GM21825 (cell line): ENCODE results near the gene ERI3.

Source experiments
- ATAC-seq: cut with Tn5 transposase; IDR thresholded peaks from one replicate; pipeline ENCODE4 v1.9.1; 2021; ENCODE audit warnings: mild to moderate bottlenecking, moderate library complexity; ENCODE audit not compliant: unreplicated experiment

The ERI3 gene

DNA sequence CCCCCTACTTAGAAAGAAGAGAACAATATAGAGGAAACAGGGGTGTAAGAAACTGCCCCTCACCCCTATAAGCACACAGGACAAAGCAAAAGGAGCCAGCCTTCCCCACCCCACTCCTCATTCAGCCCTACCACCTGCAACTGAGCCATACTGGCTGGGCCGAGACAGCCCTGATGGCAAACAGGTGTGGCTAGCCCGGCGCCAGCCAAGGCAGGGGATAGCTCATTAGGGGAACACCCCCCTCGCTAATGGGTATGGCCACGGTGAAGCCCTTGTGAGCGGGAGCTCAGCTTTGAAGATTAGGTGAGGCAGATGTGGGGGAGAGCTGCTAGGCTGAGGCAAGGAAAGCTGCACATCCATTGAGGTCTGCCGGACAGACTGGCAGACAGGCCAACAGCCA, 65.5 kb downstream of the ERI3 start:
- ATAC-seq, result no peak

DNA sequence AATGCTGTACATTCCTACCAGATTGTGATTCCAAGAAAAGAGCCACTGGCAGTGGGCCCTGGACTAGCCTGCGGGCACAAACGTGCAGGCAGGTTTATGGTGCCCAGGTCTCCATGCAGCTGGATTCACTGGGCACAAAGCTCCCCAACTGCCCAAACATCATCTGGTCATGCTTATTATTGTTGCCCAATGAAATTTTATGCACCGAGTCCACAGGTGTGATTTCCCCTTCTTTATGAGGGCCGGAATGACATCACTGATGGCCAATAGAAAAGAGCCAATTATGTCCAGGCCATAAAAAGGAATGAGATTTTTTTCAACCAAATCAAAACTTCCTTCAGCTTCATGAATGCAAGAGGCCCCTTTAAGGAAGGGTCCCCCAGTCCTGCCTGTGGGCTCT, 66.2 kb downstream of the ERI3 start:
- ATAC-seq, result no peak

DNA sequence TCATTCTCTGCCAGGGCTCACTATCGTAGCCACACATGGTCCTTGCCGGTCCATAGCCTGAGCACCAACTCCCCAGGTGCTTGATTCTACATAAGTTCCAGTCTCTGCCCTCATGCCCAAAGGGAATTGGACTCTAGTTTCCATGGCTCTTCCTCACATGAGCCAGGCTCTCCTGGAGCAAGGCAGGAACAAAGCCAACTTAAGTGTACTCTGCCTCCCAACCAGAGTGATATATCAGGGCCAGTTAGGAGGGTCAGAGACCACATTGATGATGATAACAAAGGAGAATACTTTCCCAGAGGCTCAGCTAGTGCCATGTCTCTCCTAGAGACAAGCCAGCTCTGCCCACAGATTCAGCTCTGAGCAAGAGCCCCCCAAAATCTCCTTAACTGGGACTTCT, 70.9 kb downstream of the ERI3 start:
- no peak for ATAC-seq

DNA sequence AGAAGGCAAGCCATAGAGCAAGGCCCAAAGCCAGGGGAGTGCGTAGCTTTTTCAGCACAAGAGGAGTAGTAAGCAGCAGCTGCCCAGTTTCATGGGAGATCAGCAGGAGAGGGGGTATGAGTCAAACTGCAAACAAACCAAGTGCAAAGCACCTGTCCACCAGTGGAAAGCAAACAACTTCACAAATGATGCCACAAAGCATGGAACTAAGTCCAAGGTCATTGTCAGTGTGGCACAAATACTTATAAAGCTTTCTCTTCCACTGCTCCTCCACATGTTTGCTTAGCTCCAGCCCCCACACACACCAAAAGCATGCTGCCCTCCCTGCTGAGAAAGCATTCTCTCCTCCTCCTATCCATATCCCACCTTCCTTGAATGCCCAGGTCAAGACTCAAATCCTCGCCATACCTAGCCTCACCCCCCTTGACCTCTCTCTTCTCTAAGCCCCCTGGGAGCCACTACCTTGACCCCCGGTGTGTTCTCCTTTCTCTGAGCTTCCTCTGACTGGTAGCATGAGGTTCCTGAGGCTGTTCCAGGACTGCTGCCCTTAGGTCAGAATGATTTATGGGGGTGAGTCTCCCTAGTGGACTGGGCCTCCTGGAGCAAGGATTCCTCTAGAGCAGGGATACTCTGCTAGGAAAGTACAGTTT, 71.4 kb downstream of the ERI3 start:
- ATAC-seq, result no peak

DNA sequence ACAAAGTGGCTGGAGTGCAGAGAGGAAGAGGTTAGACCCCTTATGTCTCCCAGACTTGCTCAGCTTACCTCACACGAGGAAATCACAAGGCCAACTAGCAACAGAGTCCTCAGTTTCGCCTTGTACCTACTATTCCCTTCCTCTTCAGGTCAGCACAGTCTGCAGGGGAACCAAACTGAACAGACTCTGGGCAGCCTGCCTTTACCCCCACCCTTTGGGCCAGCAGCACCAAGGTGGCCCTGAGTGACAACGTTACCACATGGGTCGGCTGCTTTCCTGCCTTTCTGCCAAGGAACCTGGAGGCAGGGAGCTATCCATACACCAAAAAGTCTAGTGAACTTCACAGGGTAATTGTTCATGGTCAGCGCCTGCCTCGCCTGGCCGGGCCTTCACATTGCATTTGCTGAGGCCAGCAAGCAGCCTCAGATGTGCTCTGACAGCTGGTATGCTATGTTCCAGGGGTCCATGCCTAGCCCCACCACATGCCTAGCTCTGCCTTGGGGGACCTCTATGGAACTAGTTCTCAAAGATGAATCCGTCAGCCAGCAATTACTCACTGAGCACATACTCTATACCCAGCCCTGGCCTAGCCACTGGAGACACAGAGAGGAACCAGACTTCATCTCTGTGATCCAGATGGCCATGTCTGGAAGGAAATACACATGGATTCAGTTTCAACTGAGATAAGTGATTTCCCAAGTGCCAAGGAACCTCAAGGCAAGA, 72.2 kb downstream of the ERI3 start:
- ATAC-seq, result no peak

DNA sequence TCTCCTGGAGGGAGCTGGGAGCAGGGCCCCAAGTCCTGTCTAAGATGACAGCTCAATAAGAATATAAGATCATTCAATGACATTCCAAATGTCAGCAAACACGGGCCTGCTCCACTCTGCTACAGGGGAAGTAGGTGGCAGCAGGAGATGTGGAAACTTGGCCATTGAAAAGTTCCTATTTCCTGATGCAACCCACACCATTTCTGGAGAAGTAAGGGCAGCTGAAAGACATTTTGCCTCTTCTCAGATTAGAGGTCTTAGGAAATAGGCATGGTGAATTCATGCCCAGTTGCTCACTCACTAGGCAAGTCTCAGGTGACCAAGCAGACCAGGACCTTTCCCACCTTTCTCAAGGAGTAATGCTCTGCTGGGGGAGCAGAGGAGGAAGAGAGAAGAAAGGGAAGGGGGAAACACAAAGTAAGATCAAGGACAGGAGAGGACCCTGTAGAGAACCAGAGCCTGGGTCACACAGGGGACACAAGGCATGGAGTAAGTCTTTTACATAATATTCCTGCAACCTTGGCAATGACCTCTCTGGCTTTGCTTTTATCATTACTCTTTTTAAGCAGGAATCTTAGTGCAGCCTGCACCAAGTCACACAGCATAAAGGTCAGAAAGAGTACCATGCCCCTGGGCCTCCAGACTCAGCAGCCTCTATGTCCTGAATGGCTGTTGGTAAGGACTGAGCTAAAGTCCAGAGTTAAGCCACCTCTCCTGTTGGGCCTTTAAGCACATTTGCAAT, 72.9 kb downstream of the ERI3 start:
- ATAC-seq, result no peak

DNA sequence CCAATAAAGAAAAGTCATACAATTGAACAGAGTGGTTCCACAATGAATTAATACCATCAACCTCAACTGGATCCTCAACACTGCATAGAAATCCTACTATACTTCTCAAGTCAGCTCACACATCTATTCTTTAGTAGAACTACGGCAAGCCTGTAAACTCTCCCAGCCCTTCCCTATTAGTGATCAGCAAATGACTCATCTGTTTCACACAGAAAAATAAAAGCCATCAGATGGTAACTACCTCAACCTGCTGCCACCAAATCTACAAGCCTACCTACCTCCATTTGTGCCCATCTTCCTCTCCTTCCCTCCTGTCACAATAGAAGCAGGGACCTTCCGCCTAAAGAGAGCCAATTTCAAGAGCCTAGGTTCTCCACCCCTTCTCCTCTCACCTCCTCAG, 78.2 kb downstream of the ERI3 start:
- no peak for ATAC-seq

DNA sequence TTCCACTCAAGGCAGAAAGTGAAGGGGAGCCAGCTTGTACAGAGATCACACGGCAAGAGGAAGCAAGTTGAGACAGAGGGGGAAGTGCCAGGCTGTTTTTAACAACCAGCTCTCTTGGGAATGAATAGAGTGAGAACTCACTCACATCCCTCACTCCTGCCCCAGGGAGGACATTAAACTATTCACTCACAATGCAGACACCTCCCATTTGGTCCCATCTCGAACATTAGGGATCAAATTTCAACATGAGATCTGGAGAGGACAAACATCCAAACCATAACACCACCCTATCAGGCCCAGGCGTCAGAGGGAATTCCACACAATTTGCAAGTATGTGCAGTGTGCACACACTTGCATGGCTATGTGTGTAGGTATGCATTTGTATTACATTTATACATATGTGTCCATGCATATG, 79.1 kb downstream of the ERI3 start:
- ATAC-seq, result no peak

DNA sequence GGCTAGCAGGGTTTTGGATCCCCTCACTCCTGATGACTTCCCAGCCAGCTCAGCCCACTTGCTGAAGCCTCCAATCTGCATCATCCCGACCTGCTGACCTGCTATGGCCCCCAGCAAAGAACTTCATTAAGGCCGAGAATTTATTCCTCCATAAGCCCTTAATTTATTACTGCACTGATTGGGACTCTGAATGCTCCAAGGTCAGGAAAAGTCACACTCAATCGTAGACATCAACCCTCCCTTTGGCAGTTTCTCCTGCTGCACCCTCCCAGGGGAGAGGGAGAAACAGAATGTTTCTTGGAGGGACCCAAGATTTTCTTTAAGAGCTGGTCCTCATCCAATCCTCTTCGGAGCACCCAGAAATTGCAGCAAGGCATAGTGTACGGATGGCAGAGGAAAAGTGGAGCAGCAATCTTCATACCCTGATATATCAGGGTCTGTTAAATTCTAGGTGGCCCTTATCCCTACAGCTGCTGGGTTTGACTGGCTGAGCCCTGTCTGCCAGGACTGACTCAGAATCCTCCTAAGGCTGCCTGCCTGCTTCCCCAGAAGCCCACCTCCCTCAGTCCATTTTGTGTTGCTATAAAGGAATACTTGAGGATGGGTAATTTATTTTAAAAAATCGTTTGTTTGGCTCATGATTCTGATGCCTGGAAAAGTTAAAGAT, 79.6 kb downstream of the ERI3 start:
- ATAC-seq, result no peak

DNA sequence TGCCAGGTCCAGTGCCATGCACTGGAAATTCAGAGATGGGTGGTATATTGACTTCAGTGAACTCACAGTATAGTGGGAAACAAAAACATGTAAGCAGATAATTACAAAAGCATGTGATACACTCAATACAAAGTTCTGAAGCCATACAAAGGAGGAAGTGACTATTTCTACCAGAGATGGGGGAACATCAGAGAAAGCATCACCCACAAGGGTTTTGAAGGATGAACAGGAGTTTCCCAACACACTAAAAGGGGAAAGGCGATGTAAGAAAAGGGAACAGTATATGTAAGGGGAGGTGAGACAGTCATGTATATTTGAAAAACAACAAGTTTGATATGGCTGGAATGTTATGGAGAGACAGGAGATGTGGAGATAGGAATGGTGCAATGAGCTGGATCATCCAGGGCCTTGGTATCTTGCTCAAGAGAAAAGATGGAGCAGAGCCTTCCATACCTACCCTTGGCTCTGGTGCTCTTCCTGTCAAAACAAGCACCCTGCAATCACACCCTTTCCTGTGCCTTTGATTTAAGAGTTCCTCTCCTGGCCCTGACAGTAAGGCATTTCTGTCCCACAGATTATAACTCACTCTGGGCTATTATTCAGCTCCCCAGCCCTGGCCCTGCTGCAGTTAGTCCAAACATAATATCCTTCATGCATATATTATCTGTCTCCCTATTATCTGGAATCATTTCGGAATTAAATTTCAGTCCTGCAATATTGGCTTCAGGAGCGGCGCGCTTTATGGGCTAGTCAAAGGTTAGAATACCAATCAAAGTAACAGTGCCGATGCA, 81.3 kb downstream of the ERI3 start:
- ATAC-seq, result no peak

DNA sequence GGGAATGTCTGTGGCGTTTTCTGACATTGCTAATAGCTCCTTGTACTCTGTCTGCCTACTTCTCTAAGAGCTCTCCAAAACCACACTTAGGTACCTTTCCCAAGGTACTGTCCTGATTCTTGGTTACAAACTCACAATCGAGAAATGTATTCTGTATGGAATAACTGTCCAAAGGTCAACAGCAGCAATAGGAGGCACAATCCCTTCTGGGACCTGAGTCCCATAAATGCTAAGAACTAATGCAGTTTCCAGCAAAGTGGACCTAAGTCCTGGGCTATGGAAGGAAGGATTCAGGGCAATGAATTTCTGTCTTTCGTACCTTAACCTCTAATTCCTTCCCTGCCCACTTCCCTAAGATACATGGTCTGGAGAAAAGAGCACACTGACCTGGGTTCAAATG, 82.1 kb downstream of the ERI3 start:
- no peak for ATAC-seq

DNA sequence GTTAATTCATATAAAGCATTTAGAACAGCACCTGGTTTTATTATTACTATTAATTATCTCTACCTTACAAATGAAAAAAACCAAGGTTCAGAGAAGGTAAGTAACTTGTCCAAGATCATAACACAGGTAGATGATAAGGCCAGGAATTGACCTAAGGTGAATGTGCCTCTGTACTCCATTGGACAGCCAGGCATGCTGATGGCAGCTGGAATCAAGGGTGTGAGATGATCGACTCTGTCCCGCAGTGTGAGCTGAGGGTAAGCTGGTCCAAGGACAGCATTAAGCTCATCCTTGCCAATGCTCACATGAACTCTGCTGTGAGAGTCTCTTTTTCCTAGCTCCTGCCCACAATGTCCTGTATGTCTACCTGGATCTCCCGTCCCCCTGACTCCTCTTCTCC, 83.4 kb downstream of the ERI3 start:
- ATAC-seq, result no peak

DNA sequence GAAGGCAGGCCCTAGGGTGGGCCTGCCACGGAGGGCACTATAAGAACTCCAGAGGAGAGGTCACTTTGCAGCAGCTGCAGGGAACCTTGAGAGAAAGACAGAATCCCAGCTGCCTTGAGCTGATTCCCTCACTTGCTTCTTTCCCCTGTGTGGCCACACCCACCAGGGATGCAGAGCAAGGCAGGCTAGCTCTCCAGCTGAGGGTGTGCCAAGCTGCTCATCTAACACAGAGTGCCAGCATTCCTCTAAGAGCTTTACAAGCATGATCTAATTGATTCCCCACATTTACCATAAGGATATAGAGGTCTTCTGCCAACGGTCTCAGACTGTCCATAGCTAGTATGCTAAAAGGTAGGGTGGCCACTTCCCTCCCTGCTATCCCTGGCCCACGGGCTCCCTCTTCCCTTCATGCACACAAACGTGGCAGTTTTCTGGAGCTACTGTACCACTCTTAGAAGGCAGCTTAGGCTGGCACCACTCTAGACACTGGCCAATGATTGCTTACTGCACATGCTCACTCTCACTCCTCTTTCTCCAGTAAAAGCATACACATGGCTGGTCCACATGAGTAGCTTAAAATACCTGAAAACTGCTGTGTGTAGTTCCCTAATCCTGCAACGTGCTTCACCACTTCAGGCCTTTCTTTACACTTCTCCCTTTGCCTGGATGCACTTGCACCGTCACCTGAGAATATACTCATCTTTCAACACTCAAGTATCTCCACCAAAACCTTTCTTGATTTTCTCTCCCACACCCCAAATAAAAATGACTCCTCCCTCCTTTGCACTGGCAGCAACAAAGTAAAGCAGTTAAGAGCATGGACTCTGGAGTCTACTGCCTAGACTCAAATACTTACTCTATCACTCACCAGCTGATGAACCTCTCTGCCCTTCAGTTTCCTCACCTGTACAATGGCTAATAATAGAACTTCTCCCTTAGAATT, 84.1 kb downstream of the ERI3 start:
- ATAC-seq, result no peak

DNA sequence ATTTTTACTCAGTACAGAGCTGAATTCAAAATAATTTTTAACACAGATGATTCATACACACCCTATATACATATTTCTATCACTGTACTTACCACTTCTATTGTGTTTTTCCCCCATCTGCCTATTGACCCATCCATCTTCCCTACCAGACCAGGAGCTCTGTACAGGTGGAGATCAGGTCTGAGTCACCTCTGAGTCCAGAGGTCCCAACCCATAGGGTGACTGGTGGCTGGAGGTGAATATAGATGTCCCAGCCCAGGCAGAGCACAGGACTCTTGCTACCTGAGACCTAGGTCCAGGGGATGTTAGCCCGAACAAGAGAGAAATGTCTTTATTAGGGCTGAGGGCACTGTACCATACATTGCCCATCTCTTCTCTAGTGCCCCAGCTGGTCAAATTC, 87.0 kb downstream of the ERI3 start:
- no peak for ATAC-seq

DNA sequence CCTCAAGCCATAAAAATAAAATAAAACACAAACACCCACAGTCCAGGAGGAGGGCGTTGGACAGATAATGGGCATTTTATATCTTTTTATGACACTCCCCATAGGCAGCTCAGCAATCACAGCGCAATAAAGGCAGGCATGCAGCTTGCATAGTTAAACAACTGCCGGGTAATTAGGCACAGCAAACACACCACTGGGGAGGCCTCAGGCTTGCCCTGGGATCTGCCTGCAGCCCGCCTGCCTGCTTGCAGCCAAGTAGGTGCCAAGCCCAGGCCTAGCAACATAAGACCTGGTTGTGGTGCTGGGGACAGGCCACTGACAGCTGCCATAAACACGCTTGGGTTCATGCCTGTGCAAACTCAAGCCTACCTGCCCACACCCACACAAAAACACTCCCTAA, 87.6 kb downstream of the ERI3 start:
- no peak for ATAC-seq

DNA sequence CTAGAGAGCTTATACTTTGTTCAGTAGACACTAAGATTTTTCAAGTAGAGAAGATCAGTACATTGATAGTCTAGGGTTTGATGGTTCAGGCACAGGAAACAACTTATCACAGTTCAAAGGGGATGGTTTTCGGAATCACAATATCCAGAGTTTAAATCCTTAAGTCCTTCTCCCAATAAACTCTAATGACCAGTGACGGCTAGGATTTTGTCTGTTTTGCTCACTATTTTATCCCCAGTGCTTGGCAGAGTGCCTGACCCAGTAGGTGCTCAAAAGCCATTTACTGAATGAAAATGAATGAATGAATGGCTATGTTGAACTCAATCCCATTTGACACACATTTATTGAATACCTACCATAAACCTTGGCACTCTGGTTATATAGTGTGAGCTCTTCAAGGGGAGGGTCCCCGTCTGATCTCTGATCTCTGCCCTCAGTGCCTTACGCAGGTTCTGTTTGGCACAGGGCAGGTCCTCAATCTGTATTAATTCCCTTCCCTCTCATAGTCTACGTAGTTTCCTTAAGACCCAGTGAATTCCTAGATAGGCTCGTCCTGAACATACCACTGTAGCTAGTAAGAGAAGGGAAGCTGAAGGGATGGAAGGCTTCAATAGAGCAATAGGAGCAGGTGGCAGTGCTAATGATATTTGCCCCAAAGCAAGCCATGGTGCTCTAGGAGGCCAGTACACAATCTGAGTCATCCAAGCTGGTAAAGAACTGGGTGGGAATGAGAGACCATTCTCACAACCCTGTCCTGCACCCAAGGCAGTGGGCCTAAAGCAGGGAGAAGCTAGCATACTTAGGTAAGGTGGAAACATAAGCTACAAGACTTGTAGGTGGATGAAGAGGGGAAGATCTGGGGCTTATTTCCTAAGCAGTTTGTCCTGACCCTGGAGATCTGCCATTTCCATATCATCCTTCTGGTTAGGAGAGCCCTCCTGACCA, 88.4 kb downstream of the ERI3 start:
- ATAC-seq, result no peak

DNA sequence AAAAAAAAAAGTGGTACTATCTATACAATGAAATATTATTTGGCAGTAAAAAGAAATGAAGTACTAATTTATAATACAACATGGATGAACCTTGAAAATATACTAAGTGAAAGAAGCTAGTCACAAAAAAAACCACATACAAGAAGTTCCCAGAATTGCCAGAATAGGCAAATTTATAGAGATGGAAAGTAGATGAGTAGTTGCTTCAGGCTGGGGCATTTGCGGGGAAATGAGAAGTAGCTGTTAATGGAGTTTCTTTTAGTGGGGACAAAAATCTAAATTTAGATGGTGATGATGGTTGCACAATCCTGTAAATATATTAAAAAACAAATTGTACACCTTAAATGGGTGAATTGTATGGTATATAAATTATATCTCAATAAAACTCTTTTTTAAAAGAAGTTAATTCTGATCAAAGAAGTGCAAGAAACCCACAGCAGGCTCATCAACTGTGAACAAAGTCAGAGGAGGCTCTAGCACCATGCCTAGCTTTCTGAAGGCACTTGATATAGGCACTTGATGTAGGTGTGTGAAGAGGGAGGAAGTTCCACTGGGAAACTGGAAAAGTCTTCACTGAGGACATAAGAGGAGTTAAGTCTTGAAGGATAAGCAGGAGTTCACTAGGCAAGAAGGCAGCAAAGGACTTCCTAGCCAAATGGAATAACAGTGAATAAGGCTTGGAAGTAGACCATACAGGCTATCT, 89.2 kb downstream of the ERI3 start:
- no peak for ATAC-seq

DNA sequence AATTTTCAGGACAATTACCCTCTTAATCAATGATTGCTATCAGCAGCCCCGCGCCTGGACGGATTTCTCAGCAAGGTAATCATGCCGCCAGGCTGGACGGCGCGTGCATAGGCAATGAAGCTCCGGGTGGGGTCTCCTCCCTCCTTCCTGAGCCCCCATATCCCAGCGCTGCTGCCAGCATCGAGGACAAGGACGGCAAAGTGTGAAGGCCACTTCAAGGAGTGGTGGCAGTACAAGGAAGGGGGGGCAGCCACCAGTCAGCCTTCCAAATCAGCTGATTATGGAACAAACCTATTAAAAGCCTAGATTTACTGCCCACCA, 90.6 kb downstream of the ERI3 start:
- no peak for ATAC-seq
